Frontal cortex (tissue), 4 donors: ENCODE measurements around the gene EMP3. TPM values are rescaled to one million over a fixed set of nuclear protein-coding genes. Genes with fewer than 3 reads are reported as not detected.

ENCODE experiments used
- DNase-seq, 2 donors: peaks; one replicate each; pipeline ENCODE4 v3.0.0; 2012; ENCODE audit warnings: low spot score in 2 of 2
- FAIRE-seq: peaks from 2 replicates; lab custom pipeline; 2012; peaks lifted over from hg19 to GRCh38; lab: Jason Lieb, UNC
- total RNA-seq: library from RNA; depleted of rRNA; stranded (reverse); fragments of >200 nt; gene quantifications from one replicate; pipeline ENCODE4 v1.2.3, GENCODE V29; 2014
- donor health status: control.
- donor health status: control.
- donor health status: control.

EMP3 gene
- total RNA-seq, 1 donor from 2014 or later = 3.7 TPM

DNA sequence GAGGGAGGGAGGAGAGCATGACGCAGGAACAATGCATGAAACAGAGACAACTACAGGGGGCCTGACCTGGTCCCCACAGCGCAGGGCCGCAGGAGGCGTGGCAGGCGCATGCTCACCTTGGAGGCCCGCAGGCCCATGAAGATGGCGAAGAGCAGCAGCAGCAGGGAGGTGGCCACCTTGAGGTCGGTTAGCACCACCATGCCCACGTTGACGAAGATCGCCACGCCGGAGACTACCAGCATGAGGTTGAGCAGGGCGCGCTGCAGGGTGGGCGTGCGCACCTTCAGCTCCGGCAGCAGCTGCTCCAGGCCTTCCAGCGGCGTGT lies 17.0 kb downstream of the EMP3 start:
- FAIRE-seq (no peak), DNase-seq (no peak)

DNA sequence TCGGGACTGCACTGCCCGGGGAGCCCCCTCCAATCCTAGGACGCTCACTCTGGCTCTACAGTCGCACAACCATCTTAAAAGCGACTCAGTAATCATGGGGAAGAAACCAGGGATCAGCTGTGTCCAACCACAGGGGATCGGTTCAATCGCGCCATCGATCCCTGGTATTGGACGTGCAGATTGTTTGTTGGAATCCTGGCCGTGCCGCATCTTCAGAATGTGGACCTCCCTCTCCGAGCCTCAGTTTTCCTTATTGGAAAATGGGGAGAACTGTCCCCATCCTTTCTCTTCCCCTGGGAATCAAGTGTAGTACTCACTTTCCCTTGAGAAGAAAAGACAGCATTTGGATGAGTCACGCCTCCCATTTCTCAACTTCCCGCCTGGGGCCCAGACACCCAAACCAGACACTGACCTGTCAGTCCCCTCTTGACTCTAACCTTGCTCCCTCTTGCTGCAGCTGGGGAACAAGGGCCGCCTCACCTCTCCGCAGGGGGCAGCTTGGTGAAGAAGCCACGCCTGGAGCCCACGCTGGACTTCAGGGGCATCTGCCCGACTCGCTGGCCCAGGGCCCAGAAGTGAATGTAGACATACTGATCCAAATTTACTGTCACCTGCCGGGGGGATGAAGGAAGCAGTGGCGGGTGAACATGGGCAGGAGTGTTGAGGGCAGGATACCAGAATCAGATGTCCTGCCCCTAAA lies 17.6 kb downstream of the EMP3 start:
- FAIRE-seq (no peak), DNase-seq (no peak)

GRCh38 chr19:48344892-48345291 lies 19.5 kb downstream of the EMP3 start:
- DNase-seq (no peak), FAIRE-seq (no peak)

- no peak for DNase-seq
- FAIRE-seq = no peak
Measured at GRCh38 chr19:48346191-48346590, 20.8 kb downstream of the EMP3 start.

DNA sequence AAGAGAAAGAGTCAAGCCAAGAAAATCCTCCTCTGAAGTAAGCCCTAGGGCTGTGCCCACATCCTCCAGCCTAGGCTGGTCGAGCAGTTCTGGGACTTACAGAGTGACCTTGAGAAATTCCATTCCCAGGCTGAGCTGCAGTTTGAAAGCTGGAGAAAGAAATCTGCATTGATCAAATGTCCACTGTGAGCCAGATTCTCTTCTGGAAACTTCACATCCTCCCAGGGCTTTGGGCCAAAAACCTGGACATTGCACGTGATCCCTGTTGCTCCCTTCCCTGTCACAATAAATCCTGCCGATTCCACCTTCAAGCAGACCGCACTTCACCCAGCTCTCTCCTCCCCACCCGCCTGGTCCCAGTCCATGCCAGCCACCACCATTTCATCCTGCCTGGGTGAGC lies 22.7 kb downstream of the EMP3 start:
- FAIRE-seq (no peak), DNase-seq (no peak)

DNA sequence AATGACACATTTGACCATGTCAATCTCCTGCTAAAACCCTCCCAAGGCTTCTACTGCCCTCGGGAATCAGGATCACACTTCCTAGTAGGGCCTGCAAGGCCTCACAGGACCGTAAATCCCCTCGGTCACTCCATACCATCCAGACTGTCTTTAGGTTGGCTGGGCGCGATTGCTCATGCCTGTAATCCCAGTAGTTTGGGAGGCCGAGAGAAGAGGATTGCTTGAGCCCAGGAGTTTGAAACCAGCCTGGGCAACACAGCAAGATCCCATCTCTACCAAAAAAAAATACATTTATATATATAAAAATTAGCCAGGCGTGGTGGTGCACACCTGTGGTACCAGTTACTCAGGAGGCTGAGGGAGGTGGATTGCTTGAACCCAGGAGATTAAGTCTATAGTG lies 23.4 kb downstream of the EMP3 start:
- FAIRE-seq (no peak), DNase-seq (no peak)

GRCh38 chr19:48350856-48351255 lies 25.5 kb downstream of the EMP3 start:
- DNase-seq (no peak), FAIRE-seq (no peak)

DNA sequence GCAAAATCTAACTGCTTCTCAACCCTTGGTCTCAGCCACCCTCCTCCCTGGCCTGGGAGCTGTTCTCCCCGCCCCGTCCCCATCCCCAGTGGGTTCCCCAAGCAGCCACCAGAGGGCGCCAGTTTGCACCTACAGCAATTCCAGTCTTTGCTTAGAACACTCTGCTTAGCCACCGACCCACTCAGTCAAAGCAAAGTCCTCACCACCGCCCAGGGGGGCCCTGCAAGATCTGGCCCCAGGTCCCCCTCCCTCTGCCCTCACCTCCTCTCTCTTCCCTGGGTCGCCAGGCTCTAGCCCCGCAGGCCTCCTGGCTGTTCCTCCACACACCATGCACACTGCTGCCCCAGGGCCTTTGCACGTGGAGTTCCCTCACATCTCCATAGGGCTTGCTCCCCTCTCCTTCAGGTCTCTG lies 26.0 kb downstream of the EMP3 start:
- FAIRE-seq = no peak
- DNase-seq = peak in 1 of 2 donors; percentile 53

DNA sequence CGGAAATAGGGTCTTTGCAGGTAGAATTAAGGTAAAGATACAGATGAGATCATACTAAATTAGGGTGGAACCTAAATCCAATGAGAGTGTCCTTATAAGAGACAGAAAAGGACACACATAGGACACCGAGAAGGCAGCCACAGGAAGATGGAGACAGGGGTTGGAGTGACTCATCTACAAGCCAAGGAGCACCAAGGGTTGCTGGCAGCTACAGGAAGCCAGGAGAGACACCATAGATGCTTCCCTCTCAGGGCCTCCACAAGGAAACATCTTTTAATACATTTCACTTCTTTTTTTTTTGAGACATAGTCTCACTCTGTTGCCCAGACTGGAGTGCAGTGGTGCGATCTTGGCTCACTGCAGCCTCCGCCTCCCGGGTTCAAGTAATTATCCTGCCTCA lies 28.3 kb downstream of the EMP3 start:
- DNase-seq = no peak
- no peak for FAIRE-seq

- FAIRE-seq = no peak
Measured at GRCh38 chr19:48354332-48354992, 29.1 kb downstream of the EMP3 start.

DNA sequence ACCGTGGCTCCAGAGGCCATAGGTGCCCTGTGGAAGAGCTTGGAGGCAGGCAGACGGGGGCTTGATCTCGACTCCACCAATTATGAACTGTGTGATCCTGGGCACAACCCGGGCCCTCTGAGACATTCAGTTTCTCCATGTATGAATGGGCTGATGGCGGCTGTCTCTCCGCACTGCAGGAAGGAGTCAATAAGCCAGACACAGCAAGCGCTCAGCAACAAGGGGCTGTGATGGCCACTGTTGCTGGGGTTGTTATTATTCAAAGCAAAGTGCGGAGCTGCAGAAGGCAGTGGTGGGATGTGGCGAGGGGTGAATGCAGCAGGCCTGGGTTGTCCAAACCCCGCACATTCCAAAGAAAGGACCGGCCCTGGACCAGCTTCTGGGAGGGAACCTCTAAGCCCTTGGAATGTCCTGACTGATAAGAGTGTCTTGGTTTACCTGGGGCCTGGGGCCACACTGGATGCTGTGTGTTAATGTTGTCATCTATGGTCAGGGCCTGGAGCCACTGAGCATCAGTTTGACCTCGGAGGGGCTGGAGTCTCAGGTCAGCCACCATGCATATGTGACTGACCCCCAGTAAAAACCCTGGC lies 30.1 kb downstream of the EMP3 start:
- DNase-seq (no peak), FAIRE-seq (no peak)

More at GRCh38 chr19:48354332-48354992, 29.1 kb downstream of the EMP3 start:
- DNase-seq = no peak

GRCh38 chr19:48359123-48359522 lies 33.8 kb downstream of the EMP3 start:
- DNase-seq (no peak), FAIRE-seq (no peak)

- DNase-seq (no peak), FAIRE-seq (no peak)
Measured at GRCh38 chr19:48361912-48362311, 36.6 kb downstream of the EMP3 start.

DNA sequence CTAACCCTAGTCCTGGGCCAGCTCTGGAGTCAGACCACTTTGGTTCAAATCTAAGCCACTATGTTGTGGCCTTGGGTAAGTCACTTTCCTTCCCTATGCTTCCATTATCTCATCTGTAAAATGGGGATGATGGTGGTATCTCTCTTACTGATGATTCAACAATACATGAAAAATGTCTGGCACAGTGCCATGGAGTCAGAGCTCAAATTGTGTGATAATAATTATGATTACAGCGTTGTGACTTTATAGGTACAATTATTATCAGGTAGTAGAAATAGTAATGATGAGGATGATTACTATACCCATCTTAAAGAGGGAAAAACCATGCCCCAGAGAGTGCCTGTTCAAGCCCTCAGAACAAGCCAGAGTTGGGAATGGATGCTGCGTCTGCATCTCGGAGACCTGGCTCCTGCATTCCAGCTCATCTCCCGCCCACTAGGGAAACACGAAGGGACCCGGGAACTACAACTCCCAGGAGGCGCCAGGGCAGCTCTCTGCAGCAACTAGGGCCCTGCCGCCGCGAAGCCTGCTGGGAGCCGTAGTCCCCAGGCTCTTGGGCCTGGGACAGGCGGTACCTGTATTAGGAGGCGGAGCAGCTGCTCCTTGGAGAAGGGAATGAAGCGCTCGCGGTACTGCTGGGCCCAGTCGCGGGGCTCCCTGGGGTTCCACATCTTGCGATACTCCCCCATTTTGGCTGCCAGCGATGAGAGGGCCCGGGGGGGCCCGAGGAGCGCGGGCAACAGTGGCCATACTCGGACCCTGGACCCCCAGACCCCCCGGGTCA lies 37.6 kb downstream of the EMP3 start:
- DNase-seq (peak; percentile 86 to 90), FAIRE-seq (no peak)

DNA sequence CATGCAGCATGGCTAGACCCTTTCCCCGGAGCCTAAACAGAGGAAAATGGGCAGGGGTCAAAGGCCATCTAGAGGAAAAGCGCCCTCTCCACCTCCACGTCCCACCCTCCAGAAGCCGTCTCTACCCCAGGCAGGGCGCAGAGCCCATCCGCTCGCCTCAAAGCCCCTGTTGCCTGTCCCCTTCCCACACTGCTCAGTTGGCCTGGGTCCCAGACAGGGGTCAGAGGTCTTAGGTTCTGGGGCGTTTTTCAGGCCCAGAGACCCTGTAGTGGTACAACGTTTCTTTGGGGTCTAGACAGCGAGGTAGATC lies 38.1 kb downstream of the EMP3 start:
- DNase-seq (no peak), FAIRE-seq (no peak)

GRCh38 chr19:48363810-48364597 lies 38.7 kb downstream of the EMP3 start, which contains the start of the genes SYNGR4 and TMEM143:
Gene SYNGR4 (plus strand): TSS chr19:48364367. CDS start chr19:48365843, 1,476 bp downstream.
Gene TMEM143 (minus strand): TSS chr19:48363940. CDS start chr19:48363920, 20 bp downstream.
- peak; percentile 95 for FAIRE-seq
- DNase-seq = peak; percentile 89 to 95

DNA sequence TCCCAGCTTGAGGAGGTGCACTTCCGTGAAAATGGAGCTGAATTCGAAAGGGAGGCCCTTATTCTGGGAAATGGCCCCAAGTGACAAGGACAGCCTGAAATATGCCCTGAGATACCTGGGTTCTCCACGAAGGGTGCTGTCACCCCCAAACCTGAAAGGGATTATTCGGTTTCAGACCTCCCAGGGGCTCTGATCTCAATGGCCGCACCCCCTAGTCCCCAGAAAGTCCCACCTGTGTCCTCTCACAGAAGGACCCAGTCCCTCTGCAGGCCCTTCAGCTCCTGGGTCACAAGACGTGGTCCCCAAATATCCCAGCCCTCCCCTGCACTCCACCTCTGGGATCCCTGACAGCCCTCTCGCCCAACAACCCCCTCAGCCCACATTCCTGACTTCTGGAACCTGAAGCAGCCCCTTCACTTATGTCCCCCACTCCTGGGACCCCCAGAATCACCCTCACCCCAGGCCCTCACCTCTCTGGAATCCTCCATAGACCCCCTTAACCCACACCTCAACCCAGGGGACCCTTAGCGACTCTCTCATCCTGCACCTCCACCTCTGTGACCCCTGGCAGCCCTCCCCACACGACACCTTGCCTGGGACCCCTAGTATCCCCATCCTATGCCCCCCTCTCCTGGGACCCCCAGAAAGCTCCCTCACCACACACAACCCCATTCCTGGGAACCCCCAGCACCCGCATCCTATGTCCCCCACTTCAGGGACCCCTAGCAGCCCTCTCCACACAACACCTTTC lies 39.4 kb downstream of the EMP3 start:
- no peak for FAIRE-seq
- no peak for DNase-seq

- no peak for DNase-seq
- FAIRE-seq = no peak
Measured at GRCh38 chr19:48365602-48366001, 40.2 kb downstream of the EMP3 start.

DNA sequence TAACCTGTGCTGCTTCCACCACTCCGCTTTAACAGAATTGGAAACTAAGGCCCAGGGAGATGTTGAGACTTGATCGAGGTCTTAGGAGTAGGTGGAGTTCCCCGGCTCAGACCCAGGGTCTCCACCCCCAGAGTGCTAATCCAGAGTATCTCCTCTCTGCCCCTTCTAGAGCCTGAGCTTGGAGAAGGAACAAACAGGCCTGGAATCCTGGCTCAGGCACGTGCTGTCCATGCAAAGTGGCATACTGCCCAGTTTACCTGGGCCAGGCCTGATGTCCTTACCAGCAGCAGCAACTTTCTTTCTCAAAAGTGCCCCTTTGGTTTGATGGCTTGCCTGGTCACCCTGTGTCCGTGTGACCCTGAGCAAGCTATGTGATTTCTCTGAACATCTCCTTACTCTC lies 42.5 kb downstream of the EMP3 start:
- no peak for DNase-seq
- no peak for FAIRE-seq
